HG03135 (cell line): ENCODE measurements around the gene S100A2.

ENCODE experiments used
- ATAC-seq: cut with Tn5 transposase; IDR thresholded peaks from one replicate; pipeline ENCODE4 v1.9.1; 2021; ENCODE audit warnings: mild to moderate bottlenecking, moderate library complexity; ENCODE audit not compliant: unreplicated experiment

S100A2 gene

GRCh38 chr1:153546796-153547559, 18.7 kb downstream of the S100A2 start:
- no peak for ATAC-seq

GRCh38 chr1:153546371-153546770, 19.3 kb downstream of the S100A2 start:
- no peak for ATAC-seq

- ATAC-seq, result peak; percentile 52
Measured at GRCh38 chr1:153545067-153546055, 20.3 kb downstream of the S100A2 start, which contains the start of gene S100A4. Gene S100A4, minus strand, starts transcription at chr1:153545806. Its CDS starts 1,012 bp downstream, at chr1:153544794.

GRCh38 chr1:153544453-153545066, 21.1 kb downstream of the S100A2 start:
- peak; percentile 8 for ATAC-seq

GRCh38 chr1:153543736-153544135, 21.9 kb downstream of the S100A2 start:
- no peak for ATAC-seq

- ATAC-seq, result no peak
Measured at GRCh38 chr1:153542956-153543711, 22.5 kb downstream of the S100A2 start.

- no peak for ATAC-seq
Measured at GRCh38 chr1:153541641-153542590, 23.7 kb downstream of the S100A2 start.

- ATAC-seq, result no peak
Measured at GRCh38 chr1:153540394-153541361, 25.0 kb downstream of the S100A2 start, which contains the start of gene S100A5. Gene S100A5, minus strand, starts transcription at chr1:153540934. Its CDS starts 743 bp downstream, at chr1:153540191.

GRCh38 chr1:153539395-153540093, 26.1 kb downstream of the S100A2 start:
- ATAC-seq, result no peak

- no peak for ATAC-seq
Measured at GRCh38 chr1:153538315-153538821, 27.3 kb downstream of the S100A2 start.

- ATAC-seq, result no peak
Measured at GRCh38 chr1:153537376-153537730, 28.3 kb downstream of the S100A2 start.

GRCh38 chr1:153536671-153537375, 28.8 kb downstream of the S100A2 start:
- no peak for ATAC-seq

GRCh38 chr1:153536012-153536670, 29.5 kb downstream of the S100A2 start:
- ATAC-seq, result no peak

GRCh38 chr1:153535242-153536011, 30.2 kb downstream of the S100A2 start, which contains the start of gene S100A6:
Gene S100A6, minus strand, starts transcription at chr1:153535991. Its CDS starts 652 bp downstream, at chr1:153535339.
- no peak for ATAC-seq

GRCh38 chr1:153534925-153535241, 30.8 kb downstream of the S100A2 start:
- ATAC-seq, result no peak
